HCT116 (cell line): Measurements from ENCODE around the gene HMG20A.

Source experiments
- CTCF ChIP-seq, 3 experiments: fragments of 200-600 bp in 1 of 3; sonication (generic) in 1 of 3; IDR thresholded peaks in 2 of 3; conservative IDR thresholded peaks in 1 of 3; 2 replicates each; pipeline ENCODE4 v1.5.1; 2012 to 2017; ENCODE audit warnings: low read depth in 2 of 3, low read length in 2 of 3, antibody characterized with exemption in 1 of 3, borderline replicate concordance in 1 of 3, control low read depth in 1 of 3, mild to moderate bottlenecking in 1 of 3, mixed read lengths in 1 of 3, mixed run types in 1 of 3, moderate library complexity in 1 of 3; ENCODE audit not compliant: insufficient read depth in 1 of 3
- ELF1 ChIP-seq: IDR thresholded peaks from 2 replicates; pipeline ENCODE4 v1.6.1; 2012; ENCODE audit warnings: low read depth, borderline replicate concordance
- EZH2 ChIP-seq: fragments of 200-600 bp; sonication (generic); IDR thresholded peaks from 2 replicates; pipeline ENCODE4 v1.6.1; 2017; ENCODE audit warnings: antibody characterized with exemption, mixed run types
- MAX ChIP-seq: IDR thresholded peaks from 2 replicates; pipeline ENCODE4 v1.6.1; 2012
- POLR2A ChIP-seq: IDR thresholded peaks from 2 replicates; pipeline ENCODE4 v1.7.0; 2011; ENCODE audit warnings: borderline replicate concordance; ENCODE audit not compliant: insufficient read depth, insufficient read length; ENCODE audit errors: extremely low read depth
- REST ChIP-seq: IDR thresholded peaks from 2 replicates; pipeline ENCODE4 v1.6.1; 2012; ENCODE audit warnings: low read depth
- ZBTB33 ChIP-seq: IDR thresholded peaks from 2 replicates; pipeline ENCODE4 v1.6.1; 2011; ENCODE audit warnings: mild to moderate bottlenecking, low read length, moderate library complexity; ENCODE audit not compliant: insufficient replicate concordance; ENCODE audit errors: extremely low read depth
- ZNF274 ChIP-seq: fragments of 200-500 bp; sonication (Bioruptor generic); IDR thresholded peaks from 2 replicates; pipeline ENCODE4 v1.6.1; 2014; ENCODE audit warnings: mild to moderate bottlenecking, low read depth, low read length, inconsistent platforms

- no peak for TF ChIP-seq ZNF274
- no peak for TF ChIP-seq CTCF (IDR thresholded peaks at IDR 0.05 in 2 of 3, conservative IDR thresholded peaks at IDR 0.05 in 1 of 3; ENCODE audit: borderline replicate concordance in 1 of 3, insufficient read depth in 1 of 3, low read depth in 2 of 3, low read length in 2 of 3)
- no peak for TF ChIP-seq REST
- no peak for TF ChIP-seq POLR2A
- TF ChIP-seq EZH2: no peak
- no peak for TF ChIP-seq ELF1
- TF ChIP-seq ZBTB33: no peak
- TF ChIP-seq MAX: no peak
Observed at GRCh38 chr15:77494964-77495363, 74.3 kb downstream of the HMG20A start.
